PC-9 (cell line): ENCODE measurements around the gene PLEKHA4. TPM values are rescaled to one million over a fixed set of nuclear protein-coding genes. Genes with fewer than 3 reads are reported as not detected.

ENCODE experiments used
- BruUV-seq: library from RNA; stranded (reverse); fragments of 400-500 nt; replicated peaks from 2 replicates; lab custom pipeline; 2021; lab: Mats Ljungman, UMichigan
- CTCF ChIA-PET: fragments of 300-600 bp; sonication (Branson Sonifier 250); formaldehyde crosslinking; loops from one replicate; lab custom pipeline; 2022; ENCODE audit warnings: antibody characterized with exemption; lab: Charles Lee
- POLR2A ChIA-PET: fragments of 300-600 bp; sonication (Branson Sonifier 250); formaldehyde crosslinking; loops from one replicate; lab custom pipeline; 2022; ENCODE audit warnings: antibody characterized with exemption; ENCODE audit not compliant: unreplicated experiment; lab: Charles Lee
- DNase-seq, 2 experiments: peaks; one replicate each; pipeline versions ENCODE4 v3.0.0 to v3.0.0-alpha.2; 2015 to 2022; ENCODE audit warnings: mixed read lengths in 1 of 2
- H2AFZ ChIP-seq: fragments of 200-600 bp; sonication (generic); 2 replicates; pipeline ENCODE4 v1.8.1; 2017; ENCODE audit warnings: antibody characterized with exemption
- H3F3A ChIP-seq: fragments of 200-600 bp; sonication (generic); 2 replicates; pipeline ENCODE4 v1.8.1; 2017; ENCODE audit warnings: antibody characterized with exemption, mild to moderate bottlenecking, low read depth; ENCODE audit not compliant: insufficient read depth
- H3K27ac ChIP-seq: fragments of 200-600 bp; sonication (generic); 2 replicates; pipeline ENCODE4 v1.6.1; 2016; ENCODE audit warnings: mixed run types
- H3K27me3 ChIP-seq: fragments of 200-600 bp; sonication (generic); 2 replicates; pipeline ENCODE4 v1.6.1; 2016; ENCODE audit warnings: low read depth, mixed run types; ENCODE audit not compliant: insufficient read depth
- H3K36me3 ChIP-seq: fragments of 200-600 bp; sonication (generic); 2 replicates; pipeline ENCODE4 v1.6.1; 2016; ENCODE audit warnings: low read depth, mixed run types
- H3K4me1 ChIP-seq: fragments of 200-600 bp; sonication (generic); replicated peaks from 2 replicates; pipeline ENCODE4 v1.6.1; 2016; ENCODE audit warnings: mixed run types; ENCODE audit not compliant: insufficient read depth
- H3K4me2 ChIP-seq: fragments of 200-600 bp; sonication (generic); 2 replicates; pipeline ENCODE4 v1.6.1; 2017; ENCODE audit warnings: mixed run types
- H3K4me3 ChIP-seq: fragments of 200-600 bp; sonication (generic); 2 replicates; pipeline ENCODE4 v1.6.1; 2016; ENCODE audit warnings: mixed run types
- H3K79me2 ChIP-seq: fragments of 200-600 bp; sonication (generic); 2 replicates; pipeline ENCODE4 v1.6.1; 2017; ENCODE audit warnings: low read depth, mixed run types
- H3K9me2 ChIP-seq: fragments of 200-600 bp; sonication (generic); 2 replicates; pipeline ENCODE4 v1.8.1; 2017; ENCODE audit warnings: mild to moderate bottlenecking; ENCODE audit not compliant: insufficient read depth
- H3K9me3 ChIP-seq: fragments of 200-600 bp; sonication (generic); 2 replicates; pipeline ENCODE4 v1.8.1; 2016; ENCODE audit warnings: low read depth; ENCODE audit not compliant: insufficient read depth
- H4K20me1 ChIP-seq: fragments of 200-600 bp; sonication (generic); 2 replicates; pipeline ENCODE4 v1.8.1; 2017; ENCODE audit not compliant: insufficient read depth
- CTCF ChIP-seq: fragments of 200-600 bp; sonication (generic); conservative IDR thresholded peaks from 2 replicates; pipeline ENCODE4 v1.6.1; 2017; ENCODE audit warnings: mixed run types, antibody characterized with exemption, mild to moderate bottlenecking, moderate library complexity
- EZH2 ChIP-seq: fragments of 200-600 bp; sonication (generic); IDR thresholded peaks from 2 replicates; pipeline ENCODE4 v1.8.0; 2017; ENCODE audit warnings: antibody characterized with exemption, low read depth
- intact Hi-C: fragments of 100-400 bp; cut with micrococcal nuclease; formaldehyde crosslinking; loops from one replicate; pipeline ENCODE4 v1.10.0; 2022; ENCODE audit not compliant: unreplicated experiment
- total RNA-seq: library from RNA; stranded (reverse); gene quantifications from 2 replicates; pipeline ENCODE4 v1.2.3, GENCODE V29; 2021

The PLEKHA4 gene
- total RNA-seq, 1 experiment from 2014 or later: 0.79 TPM

- no peaks in the 10 kb centered on the region for H3K79me2 ChIP-seq
- peaks cover 35% of the 10 kb centered on the region for H3K27me3 ChIP-seq
- no peak overlapping the region for H2AFZ ChIP-seq
- DNase-seq: no peak
- ChIA-PET CTCF (no interaction called here), POLR2A (no interaction called here)
- no peaks in the 10 kb centered on the region for H3K9me3 ChIP-seq
- H3K9me2 ChIP-seq: no peaks in the 10 kb centered on the region
- H3F3A ChIP-seq: peaks cover 4% of the 10 kb centered on the region
- no peak overlapping the region for H3K4me3 ChIP-seq
- no peaks in the 10 kb centered on the region for H3K36me3 ChIP-seq
- TF ChIP-seq EZH2: no peak
- no peak for TF ChIP-seq CTCF
- intact Hi-C loops: no loop called here
- H3K27ac ChIP-seq: no peak overlapping the region
- no peaks in the 10 kb centered on the region for H3K4me1 ChIP-seq
- H4K20me1 ChIP-seq: no peaks in the 10 kb centered on the region
- no TSS peak for BruUV-seq
- no peak overlapping the region for H3K4me2 ChIP-seq
Measured at GRCh38 chr19:48866692-48867091, 1.7 kb downstream of the PLEKHA4 start.

GRCh38 chr19:48862827-48863226, 5.6 kb downstream of the PLEKHA4 start:
- Histone ChIP-seq H3K4me3 (no peak overlapping the region), H3K79me2 (no peaks in the 10 kb centered on the region), H3K36me3 (no peaks in the 10 kb centered on the region), H3K9me2 (no peaks in the 10 kb centered on the region), H3K4me2 (no peak overlapping the region), H3K27ac (no peak overlapping the region), H2AFZ (no peak overlapping the region), H4K20me1 (no peaks in the 10 kb centered on the region), H3K9me3 (no peaks in the 10 kb centered on the region), H3K4me1 (no peaks in the 10 kb centered on the region), H3K27me3 (peaks cover 35% of the 10 kb centered on the region), H3F3A (peaks cover 4% of the 10 kb centered on the region)
- ChIA-PET POLR2A (no interaction called here), CTCF (no interaction called here)
- DNase-seq: no peak
- no peak for TF ChIP-seq CTCF
- no peak for TF ChIP-seq EZH2
- intact Hi-C loops: no loop called here
- BruUV-seq: no TSS peak

- no peaks in the 10 kb centered on the region; the same call in 1 of the 2 replicates for H3F3A ChIP-seq
- CTCF ChIA-PET: no interaction called here
- H3K4me1 ChIP-seq: no peaks in the 10 kb centered on the region
Measured at GRCh38 chr19:48861313-48861712, 7.1 kb downstream of the PLEKHA4 start.

More at GRCh38 chr19:48861313-48861712, 7.1 kb downstream of the PLEKHA4 start:
- Histone ChIP-seq H4K20me1 (no peaks in the 10 kb centered on the region), H3K27me3 (peaks cover 23% of the 10 kb centered on the region), H3K79me2 (no peaks in the 10 kb centered on the region), H3K36me3 (no peaks in the 10 kb centered on the region), H3K27ac (no peak overlapping the region), H3K4me2 (no peak overlapping the region), H2AFZ (no peak overlapping the region), H3K9me3 (no peaks in the 10 kb centered on the region), H3K4me3 (no peak overlapping the region), H3K9me2 (no peaks in the 10 kb centered on the region; the same call in 1 of the 2 replicates)
- intact Hi-C loops: no loop called here
- no TSS peak for BruUV-seq
- POLR2A ChIA-PET: no interaction called here
- DNase-seq: no peak
- no peak for TF ChIP-seq CTCF
- TF ChIP-seq EZH2: no peak
